HG03139 (cell line): ENCODE measurements around the gene TRABD2A.
"Not testable (repeated sequence)": the region's sequence is repeated elsewhere in the genome, so short reads cannot be mapped to it uniquely, and the experiment has no call there.

Experiments used
- ATAC-seq: cut with Tn5 transposase; IDR thresholded peaks from one replicate; pipeline ENCODE4 v1.9.1; 2021; ENCODE audit not compliant: unreplicated experiment

Gene TRABD2A

GRCh38 chr2:84880395-84880644 is 564 bp downstream of the TRABD2A start:
- ATAC-seq = no peak

- ATAC-seq = peak; percentile 55
These were observed 1.1 kb downstream of the TRABD2A start for GRCh38 chr2:84879584-84880394.

GRCh38 chr2:84878896-84879583 is 1.8 kb downstream of the TRABD2A start:
- no peak for ATAC-seq

- ATAC-seq = no peak
These were observed 2.4 kb downstream of the TRABD2A start for GRCh38 chr2:84878459-84878858.

- no peak for ATAC-seq
These were observed 4.5 kb downstream of the TRABD2A start for GRCh38 chr2:84876369-84876768.

GRCh38 chr2:84875619-84876018 is 5.3 kb downstream of the TRABD2A start:
- not testable (repeated sequence) for ATAC-seq

- no peak for ATAC-seq
These were observed 5.7 kb downstream of the TRABD2A start for GRCh38 chr2:84875213-84875560.

GRCh38 chr2:84874381-84875212 is 6.3 kb downstream of the TRABD2A start:
- ATAC-seq = no peak

GRCh38 chr2:84873350-84873749 is 7.5 kb downstream of the TRABD2A start:
- ATAC-seq = no peak

GRCh38 chr2:84872691-84873090 is 8.2 kb downstream of the TRABD2A start:
- ATAC-seq = not testable (repeated sequence)

GRCh38 chr2:84870306-84870705 is 10.6 kb downstream of the TRABD2A start:
- ATAC-seq = no peak

- not testable (repeated sequence) for ATAC-seq
These were observed 12.6 kb downstream of the TRABD2A start for GRCh38 chr2:84868327-84868726.

- no peak for ATAC-seq
These were observed 14.8 kb downstream of the TRABD2A start for GRCh38 chr2:84866122-84866521.

GRCh38 chr2:84865181-84865783 is 15.6 kb downstream of the TRABD2A start:
- ATAC-seq = no peak

- ATAC-seq = no peak
These were observed 18.9 kb downstream of the TRABD2A start for GRCh38 chr2:84862006-84862405.

GRCh38 chr2:84861539-84861938 is 19.3 kb downstream of the TRABD2A start:
- no peak for ATAC-seq

GRCh38 chr2:84858937-84859336 is 21.9 kb downstream of the TRABD2A start:
- no peak for ATAC-seq

- ATAC-seq = no peak
These were observed 22.8 kb downstream of the TRABD2A start for GRCh38 chr2:84858123-84858522.

GRCh38 chr2:84857566-84857965 is 23.3 kb downstream of the TRABD2A start:
- ATAC-seq = no peak

- ATAC-seq = peak; percentile 66
These were observed 24.1 kb downstream of the TRABD2A start for GRCh38 chr2:84856787-84857186.

GRCh38 chr2:84855731-84856130 is 25.2 kb downstream of the TRABD2A start:
- ATAC-seq = no peak
